ENCODE results near the gene MALL. TPM values are rescaled to one million over a fixed set of nuclear protein-coding genes. Genes with fewer than 3 reads are reported as not detected.

Gene MALL
- total and polyA plus RNA-seq, 2 experiments from 2014 or later: 5.9 to 9.3 TPM

DNA sequence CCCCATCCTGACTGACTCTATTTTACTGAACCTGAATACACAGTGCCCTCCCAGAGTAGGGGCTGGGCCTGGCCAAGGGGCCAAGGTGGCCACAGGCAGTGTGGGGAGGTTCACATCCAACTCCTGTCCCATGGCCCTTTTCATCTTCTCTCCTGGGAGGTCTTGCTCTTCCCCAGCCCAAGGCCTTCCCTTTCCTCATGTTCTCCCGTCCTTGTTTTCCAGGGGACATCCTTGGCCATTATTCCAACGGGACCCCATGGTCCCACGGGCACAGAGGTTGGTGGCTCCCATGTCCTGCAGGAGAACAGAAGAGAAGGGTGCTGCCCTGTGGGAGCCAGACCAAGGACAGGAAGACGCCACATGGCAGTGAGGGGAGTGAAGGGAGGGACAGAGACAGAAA is 10.4 kb downstream of the MALL start (continued):
- TF ChIP-seq, protein P1, sequence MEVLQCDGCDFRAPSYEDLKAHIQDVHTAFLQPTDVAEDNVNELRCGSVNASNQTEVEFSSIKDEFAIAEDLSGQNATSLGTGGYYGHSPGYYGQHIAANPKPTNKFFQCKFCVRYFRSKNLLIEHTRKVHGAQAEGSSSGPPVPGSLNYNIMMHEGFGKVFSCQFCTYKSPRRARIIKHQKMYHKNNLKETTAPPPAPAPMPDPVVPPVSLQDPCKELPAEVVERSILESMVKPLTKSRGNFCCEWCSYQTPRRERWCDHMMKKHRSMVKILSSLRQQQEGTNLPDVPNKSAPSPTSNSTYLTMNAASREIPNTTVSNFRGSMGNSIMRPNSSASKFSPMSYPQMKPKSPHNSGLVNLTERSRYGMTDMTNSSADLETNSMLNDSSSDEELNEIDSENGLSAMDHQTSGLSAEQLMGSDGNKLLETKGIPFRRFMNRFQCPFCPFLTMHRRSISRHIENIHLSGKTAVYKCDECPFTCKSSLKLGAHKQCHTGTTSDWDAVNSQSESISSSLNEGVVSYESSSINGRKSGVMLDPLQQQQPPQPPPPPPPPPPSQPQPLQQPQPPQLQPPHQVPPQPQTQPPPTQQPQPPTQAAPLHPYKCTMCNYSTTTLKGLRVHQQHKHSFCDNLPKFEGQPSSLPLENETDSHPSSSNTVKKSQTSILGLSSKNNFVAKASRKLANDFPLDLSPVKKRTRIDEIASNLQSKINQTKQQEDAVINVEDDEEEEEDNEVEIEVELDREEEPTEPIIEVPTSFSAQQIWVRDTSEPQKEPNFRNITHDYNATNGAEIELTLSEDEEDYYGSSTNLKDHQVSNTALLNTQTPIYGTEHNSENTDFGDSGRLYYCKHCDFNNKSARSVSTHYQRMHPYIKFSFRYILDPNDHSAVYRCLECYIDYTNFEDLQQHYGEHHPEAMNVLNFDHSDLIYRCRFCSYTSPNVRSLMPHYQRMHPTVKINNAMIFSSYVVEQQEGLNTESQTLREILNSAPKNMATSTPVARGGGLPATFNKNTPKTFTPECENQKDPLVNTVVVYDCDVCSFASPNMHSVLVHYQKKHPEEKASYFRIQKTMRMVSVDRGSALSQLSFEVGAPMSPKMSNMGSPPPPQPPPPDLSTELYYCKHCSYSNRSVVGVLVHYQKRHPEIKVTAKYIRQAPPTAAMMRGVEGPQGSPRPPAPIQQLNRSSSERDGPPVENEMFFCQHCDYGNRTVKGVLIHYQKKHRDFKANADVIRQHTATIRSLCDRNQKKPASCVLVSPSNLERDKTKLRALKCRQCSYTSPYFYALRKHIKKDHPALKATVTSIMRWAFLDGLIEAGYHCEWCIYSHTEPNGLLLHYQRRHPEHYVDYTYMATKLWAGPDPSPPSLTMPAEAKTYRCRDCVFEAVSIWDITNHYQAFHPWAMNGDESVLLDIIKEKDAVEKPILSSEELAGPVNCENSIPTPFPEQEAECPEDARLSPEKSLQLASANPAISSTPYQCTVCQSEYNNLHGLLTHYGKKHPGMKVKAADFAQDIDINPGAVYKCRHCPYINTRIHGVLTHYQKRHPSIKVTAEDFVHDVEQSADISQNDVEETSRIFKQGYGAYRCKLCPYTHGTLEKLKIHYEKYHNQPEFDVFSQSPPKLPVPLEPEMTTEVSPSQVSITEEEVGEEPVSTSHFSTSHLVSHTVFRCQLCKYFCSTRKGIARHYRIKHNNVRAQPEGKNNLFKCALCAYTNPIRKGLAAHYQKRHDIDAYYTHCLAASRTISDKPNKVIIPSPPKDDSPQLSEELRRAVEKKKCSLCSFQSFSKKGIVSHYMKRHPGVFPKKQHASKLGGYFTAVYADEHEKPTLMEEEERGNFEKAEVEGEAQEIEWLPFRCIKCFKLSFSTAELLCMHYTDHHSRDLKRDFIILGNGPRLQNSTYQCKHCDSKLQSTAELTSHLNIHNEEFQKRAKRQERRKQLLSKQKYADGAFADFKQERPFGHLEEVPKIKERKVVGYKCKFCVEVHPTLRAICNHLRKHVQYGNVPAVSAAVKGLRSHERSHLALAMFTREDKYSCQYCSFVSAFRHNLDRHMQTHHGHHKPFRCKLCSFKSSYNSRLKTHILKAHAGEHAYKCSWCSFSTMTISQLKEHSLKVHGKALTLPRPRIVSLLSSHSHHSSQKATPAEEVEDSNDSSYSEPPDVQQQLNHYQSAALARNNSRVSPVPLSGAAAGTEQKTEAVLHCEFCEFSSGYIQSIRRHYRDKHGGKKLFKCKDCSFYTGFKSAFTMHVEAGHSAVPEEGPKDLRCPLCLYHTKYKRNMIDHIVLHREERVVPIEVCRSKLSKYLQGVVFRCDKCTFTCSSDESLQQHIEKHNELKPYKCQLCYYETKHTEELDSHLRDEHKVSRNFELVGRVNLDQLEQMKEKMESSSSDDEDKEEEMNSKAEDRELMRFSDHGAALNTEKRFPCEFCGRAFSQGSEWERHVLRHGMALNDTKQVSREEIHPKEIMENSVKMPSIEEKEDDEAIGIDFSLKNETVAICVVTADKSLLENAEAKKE (CRISPR knock-in tag; IDR thresholded peaks at IDR 0.05): no peak
- no peak for TF ChIP-seq EZH2 (IDR thresholded peaks at IDR 0.05; ENCODE audit: low read depth, unreplicated experiment)
- TF ChIP-seq POLR2AphosphoS5 (IDR thresholded peaks at IDR 0.05; ENCODE audit: low read depth): no peak

DNA sequence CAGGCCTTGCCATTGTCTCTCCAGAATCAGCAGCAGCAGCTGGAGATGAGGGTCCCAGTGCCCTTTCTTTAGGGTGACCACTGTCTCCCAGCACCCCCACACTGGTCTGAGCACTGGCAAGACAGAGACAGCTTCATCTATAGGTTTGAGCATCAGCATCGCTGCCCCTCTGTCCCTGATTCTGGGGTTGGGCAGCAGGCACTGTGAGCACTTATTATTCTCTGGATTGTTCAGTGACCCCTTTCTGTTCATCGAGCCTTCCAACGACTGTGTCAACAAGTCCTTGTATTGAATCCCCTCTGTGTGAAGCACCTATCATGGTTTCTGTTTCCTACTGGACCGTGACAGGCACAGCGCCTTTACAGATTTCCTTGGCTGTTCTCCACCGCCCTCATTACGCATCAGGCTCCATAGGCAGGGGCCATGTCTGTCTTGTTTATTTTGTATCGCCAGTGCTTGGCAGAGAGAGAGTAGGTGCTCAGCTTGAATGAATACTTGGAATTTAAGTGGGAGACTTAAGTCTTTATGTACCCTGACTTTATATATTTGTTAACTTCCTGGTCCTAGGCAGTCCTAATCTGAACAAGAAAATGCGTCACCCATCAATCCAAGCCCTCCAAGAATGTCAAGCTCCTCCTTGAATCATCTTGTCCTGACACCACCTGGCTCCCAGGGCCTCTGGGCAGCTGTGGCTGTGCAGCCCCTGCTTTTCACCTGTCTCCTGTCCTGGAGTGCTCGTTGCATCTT is 11.4 kb downstream of the MALL start:
- Mint-ChIP-seq H3K27ac (no peak overlapping the region), H3K4me1 (peaks cover 11% of the 10 kb centered on the region; the same call in 2 of the 3 replicates), H3K9me3 (peaks cover 11% of the 10 kb centered on the region; the same call in 2 of the 3 replicates), H3K36me3 (ENCODE audit: low read depth) (no peaks in the 10 kb centered on the region), H3K27me3 (ENCODE audit: insufficient read depth, low read depth, poor library complexity) (peaks cover 4% of the 10 kb centered on the region), H3K4me3 (no peak overlapping the region)
- no peak overlapping the region for H3K27ac ChIP-seq (ENCODE audit: low read depth)
- H2AFZ ChIP-seq: no peak overlapping the region
- H3K4me1 ChIP-seq (ENCODE audit: insufficient read depth): no peaks in the 10 kb centered on the region
- no peaks in the 10 kb centered on the region for H3F3A ChIP-seq (replicated peaks; ENCODE audit: low read depth)
- no peaks in the 10 kb centered on the region for H4K20me1 ChIP-seq (replicated peaks; ENCODE audit: insufficient read depth)
- no peaks in the 10 kb centered on the region for H3K36me3 ChIP-seq (ENCODE audit: insufficient read depth)
- no peaks in the 10 kb centered on the region for H3K27me3 ChIP-seq (ENCODE audit: insufficient read depth)
- no peaks in the 10 kb centered on the region for H3K9me2 ChIP-seq (ENCODE audit: insufficient read depth)
- no peak for ATAC-seq
- no peak overlapping the region for H3K4me2 ChIP-seq
- no peaks in the 10 kb centered on the region for H3K79me2 ChIP-seq (replicated peaks; ENCODE audit: insufficient read depth)
- no peak overlapping the region for H3K4me3 ChIP-seq
- no peak for DNase-seq (ENCODE audit: low spot score)
- TF ChIP-seq EZH2phosphoT487 (IDR thresholded peaks at IDR 0.05; ENCODE audit: unreplicated experiment): no peak
- TF ChIP-seq POLR2AphosphoS5 (IDR thresholded peaks at IDR 0.05; ENCODE audit: low read depth): no peak
- TF ChIP-seq, protein P1 (CRISPR knock-in tag; IDR thresholded peaks at IDR 0.05): no peak
- TF ChIP-seq ZNF114 (CRISPR knock-in tag; IDR thresholded peaks at IDR 0.05): no peak
- TF ChIP-seq, protein P2, sequence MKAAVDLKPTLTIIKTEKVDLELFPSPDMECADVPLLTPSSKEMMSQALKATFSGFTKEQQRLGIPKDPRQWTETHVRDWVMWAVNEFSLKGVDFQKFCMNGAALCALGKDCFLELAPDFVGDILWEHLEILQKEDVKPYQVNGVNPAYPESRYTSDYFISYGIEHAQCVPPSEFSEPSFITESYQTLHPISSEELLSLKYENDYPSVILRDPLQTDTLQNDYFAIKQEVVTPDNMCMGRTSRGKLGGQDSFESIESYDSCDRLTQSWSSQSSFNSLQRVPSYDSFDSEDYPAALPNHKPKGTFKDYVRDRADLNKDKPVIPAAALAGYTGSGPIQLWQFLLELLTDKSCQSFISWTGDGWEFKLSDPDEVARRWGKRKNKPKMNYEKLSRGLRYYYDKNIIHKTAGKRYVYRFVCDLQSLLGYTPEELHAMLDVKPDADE (IDR thresholded peaks at IDR 0.05): no peak
- no peak for TF ChIP-seq JUNB (IDR thresholded peaks at IDR 0.05; ENCODE audit: unreplicated experiment)
- TF ChIP-seq CREB1 (CRISPR knock-in tag; IDR thresholded peaks at IDR 0.05; ENCODE audit: low read depth): no peak

All from GM23338 (cell line).